Nasal cavity respiratory epithelium epithelial cell of viscerocranial mucosa (primary cell): Measurements from ENCODE around the gene CDK12. TPM values are rescaled to one million over a fixed set of nuclear protein-coding genes. Genes with fewer than 3 reads are reported as not detected.

ENCODE experiments used
- total RNA-seq: library from RNA; depleted of rRNA; stranded (reverse); fragments of >200 nt; gene quantifications from 2 replicates; pipeline ENCODE4 v1.2.3, GENCODE V29; 2014

The CDK12 gene
- 24.9 and 38.4 TPM in 2 replicates for total RNA-seq

GRCh38 chr17:39461113-39461925, at the start of gene CDK12:
TSS of gene CDK12 (plus strand) at chr17:39461486. CDS start at chr17:39462072, 586 bp downstream.

GRCh38 chr17:39450847-39451581, 10.3 kb upstream of the CDK12 start, which contains the start of gene MED1:
TSS of gene MED1 (minus strand) at chr17:39451263. CDS start at chr17:39451062, 201 bp downstream.

Other genes with a start within 250 kb of the CDK12 start
- not detected in 2 replicates for gene STAC2, start 235.5 kb upstream of the CDK12 start, total RNA-seq
- 10.9 and 15.2 TPM in 2 replicates for gene FBXL20, start 59.9 kb upstream of the CDK12 start, total RNA-seq
- 27.0 and 33.2 TPM in 2 replicates for gene MED1, start 10.2 kb upstream of the CDK12 start, total RNA-seq
- gene NEUROD2, start 146.4 kb downstream of the CDK12 start, total RNA-seq = not detected in 2 replicates
- under 0.01 TPM in 1 of 2 replicates, not detected in the other for gene PPP1R1B, start 165.5 kb downstream of the CDK12 start, total RNA-seq
- 25.3 and 34.2 TPM in 2 replicates for gene STARD3, start 175.7 kb downstream of the CDK12 start, total RNA-seq
- under 0.01 and 0.36 TPM in 2 replicates for gene TCAP, start 203.9 kb downstream of the CDK12 start, total RNA-seq
- not detected in 2 replicates for gene PNMT, start 207.0 kb downstream of the CDK12 start, total RNA-seq
- 8.2 and 12.0 TPM in 2 replicates for gene PGAP3, start 226.6 kb downstream of the CDK12 start, total RNA-seq
- gene ERBB2, start 238.6 kb downstream of the CDK12 start, total RNA-seq = 40.3 and 103 TPM in 2 replicates